Stimulated activated CD4-positive, alpha-beta T cell treated with anti-CD3 and anti-CD28 coated beads, Interleukin-4, amount 100 ng/mL, for 24 hours (primary cell): ENCODE data around the gene HEPHL1.
A peak's percentile ranks its signal among the peaks of the same experiment; 100 is the strongest.

Experiments
- DNase-seq: peaks from one replicate; pipeline ENCODE4 v3.0.0-alpha.2; 2020

The HEPHL1 gene

GRCh38 chr11:94131047-94131717 lies 110.0 kb downstream of the HEPHL1 start:
- no peak for DNase-seq

- DNase-seq, result no peak
Measured at GRCh38 chr11:94131718-94132115, 110.6 kb downstream of the HEPHL1 start.

DNA sequence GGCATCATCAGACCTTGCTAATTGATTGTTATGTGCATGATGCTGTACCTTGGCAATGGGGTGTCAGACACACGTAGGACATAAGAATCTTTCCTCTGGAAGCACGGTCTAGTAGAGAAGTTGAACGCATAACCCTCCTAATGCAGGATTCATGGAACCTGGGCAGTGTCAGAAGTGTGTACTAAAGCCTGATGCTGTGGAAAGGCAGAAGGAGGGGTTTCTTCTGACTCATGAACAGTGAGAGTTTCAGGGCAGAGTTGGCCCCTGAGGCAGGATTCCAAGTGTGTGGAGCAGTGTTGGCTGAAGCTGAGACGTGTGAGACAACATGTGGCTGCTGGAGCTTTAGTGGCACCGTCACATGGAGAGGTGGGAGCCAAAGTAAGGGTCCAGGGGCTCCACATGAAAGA lies 111.0 kb downstream of the HEPHL1 start:
- DNase-seq, result no peak

DNA sequence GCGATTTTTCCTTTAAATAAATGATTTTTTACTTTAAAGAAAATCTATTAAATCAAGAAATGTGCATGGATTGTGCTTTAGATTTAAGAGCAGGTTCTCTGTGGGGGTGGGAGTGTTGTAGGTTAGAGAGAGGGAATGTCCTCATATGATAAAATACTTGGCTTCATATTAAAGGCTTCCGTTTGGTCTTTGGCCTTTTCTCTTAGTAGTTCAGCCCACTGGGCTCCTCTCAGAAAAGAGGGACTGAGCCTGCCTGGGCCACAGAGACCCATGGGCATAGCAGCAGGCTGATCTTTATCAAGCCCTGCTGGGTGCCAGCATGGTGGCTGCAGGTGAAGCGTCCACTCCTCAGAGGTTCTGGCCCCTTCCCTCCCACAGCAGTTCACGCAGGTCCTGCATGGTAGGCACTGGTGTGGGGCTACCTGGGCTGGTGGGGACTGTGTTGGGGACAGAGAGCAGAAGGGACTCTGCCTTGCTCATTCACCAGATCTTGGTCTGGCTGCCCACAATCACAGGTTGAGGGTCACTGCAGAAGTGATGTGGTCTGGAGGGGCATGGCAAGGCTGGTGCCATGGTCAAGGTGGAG lies 111.8 kb downstream of the HEPHL1 start:
- no peak for DNase-seq

- DNase-seq, result no peak
Measured at GRCh38 chr11:94133752-94134151, 112.6 kb downstream of the HEPHL1 start.

- DNase-seq, result peak; percentile 42
Measured at GRCh38 chr11:94134651-94135512, 113.7 kb downstream of the HEPHL1 start.

GRCh38 chr11:94139416-94139815 lies 118.3 kb downstream of the HEPHL1 start:
- DNase-seq, result no peak

DNA sequence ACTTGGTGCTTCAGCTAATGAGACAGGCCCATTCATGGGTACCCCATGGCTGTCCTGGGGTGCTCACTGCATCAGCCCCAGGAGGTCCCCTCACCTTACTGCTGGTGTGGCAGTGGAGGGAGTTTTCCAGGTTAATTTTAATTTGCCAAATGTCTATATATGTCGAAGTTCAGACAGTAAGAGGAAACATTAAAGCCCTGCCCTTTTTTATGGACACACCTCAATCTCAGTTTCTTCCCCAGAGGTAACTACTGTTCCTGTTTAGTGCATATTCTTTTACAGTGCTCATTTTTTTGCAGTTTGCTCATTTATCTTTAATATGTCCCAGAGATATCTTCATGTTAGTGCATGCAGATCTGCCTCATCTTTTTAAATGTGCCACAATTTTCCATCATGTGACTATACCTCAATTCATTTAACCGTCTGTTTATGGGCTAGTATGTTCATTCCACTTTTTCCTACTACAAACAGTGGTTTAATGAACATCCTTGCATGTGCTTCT lies 119.1 kb downstream of the HEPHL1 start:
- DNase-seq, result no peak

- DNase-seq, result no peak
Measured at GRCh38 chr11:94141511-94142307, 120.6 kb downstream of the HEPHL1 start.

DNA sequence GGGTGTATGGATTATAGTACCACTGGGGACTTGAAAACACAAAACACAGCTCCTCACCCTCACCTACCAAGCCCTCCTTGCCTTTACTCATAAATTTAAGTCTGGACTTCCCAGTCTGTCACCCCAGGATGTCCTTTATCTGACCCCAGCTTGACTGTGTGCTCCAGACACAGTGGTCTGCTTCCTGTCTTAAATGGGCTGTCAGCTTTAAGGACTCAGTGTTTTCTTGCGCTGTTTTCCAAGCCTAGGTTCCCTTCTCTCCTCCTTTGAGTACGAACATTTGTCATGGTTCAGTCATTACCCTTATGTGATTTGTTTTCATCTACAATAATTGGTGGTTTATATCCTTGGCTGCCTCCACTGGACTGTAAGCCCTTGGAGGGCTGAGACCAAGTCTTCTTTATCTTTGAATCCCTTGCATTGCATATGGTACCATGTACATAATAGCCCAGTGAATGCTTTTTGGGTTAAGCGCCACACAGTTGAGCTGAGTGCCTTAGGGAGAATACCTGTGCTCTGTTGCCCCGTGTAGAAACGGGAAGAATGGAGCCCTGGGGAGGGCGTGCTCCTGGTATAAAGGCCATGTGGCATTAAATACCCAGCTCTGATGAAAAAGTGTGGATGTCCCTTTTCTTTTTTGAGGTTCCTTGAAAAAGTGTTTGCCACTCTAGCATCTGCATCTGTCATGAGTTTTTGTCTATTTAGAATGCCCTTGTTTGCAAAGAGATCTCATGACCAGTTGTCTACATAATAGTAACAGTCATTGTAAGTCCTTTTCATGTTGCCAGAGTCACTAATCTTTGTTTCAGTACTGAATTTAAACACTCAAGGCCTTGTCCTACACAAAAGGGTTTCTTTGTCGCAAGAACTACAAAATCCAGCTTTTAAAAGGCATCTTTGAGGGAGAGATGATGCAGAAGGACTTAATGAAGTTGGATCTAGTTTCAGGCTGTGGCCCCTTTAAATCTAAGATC lies 121.4 kb downstream of the HEPHL1 start:
- no peak for DNase-seq

GRCh38 chr11:94144216-94144615 lies 123.1 kb downstream of the HEPHL1 start:
- DNase-seq, result no peak

GRCh38 chr11:94144664-94145063 lies 123.5 kb downstream of the HEPHL1 start:
- DNase-seq, result no peak

DNA sequence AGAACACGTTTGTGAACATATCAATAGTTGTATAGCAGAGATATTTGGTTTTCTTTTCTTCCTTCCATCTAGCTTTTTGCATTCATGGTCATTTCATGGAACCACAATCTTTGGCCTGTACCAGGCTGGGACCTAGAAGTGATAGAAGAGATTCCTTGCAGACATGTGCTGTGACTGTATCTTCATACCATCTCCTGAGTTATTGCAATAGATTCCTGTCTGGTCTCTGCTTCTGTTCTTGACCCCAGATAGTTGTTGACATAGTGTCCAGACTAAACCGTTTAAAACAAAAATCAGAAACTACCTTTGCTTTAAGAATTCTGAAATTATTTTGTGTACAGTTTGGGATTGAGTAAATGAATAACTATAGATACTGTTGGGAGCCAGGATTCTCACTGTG lies 124.3 kb downstream of the HEPHL1 start:
- DNase-seq, result no peak

DNA sequence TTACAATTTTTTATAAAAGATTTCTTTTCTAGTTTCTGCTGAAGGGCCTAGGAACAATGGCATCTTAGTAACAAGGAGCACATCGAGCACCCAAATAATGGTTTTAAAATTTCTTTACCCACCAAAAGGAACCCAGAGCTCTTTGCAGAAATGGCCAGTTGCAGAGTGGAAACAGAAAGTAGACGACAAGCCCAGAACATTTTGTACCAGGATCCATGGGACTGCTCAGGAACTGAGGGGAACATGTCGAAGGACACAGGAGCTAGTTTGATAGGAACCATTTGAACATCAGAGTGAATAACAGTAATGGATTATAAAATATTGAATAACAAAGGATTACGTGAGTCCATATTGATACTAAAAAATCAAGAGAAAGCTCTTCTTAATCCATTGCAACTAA lies 124.8 kb downstream of the HEPHL1 start:
- DNase-seq, result no peak

DNA sequence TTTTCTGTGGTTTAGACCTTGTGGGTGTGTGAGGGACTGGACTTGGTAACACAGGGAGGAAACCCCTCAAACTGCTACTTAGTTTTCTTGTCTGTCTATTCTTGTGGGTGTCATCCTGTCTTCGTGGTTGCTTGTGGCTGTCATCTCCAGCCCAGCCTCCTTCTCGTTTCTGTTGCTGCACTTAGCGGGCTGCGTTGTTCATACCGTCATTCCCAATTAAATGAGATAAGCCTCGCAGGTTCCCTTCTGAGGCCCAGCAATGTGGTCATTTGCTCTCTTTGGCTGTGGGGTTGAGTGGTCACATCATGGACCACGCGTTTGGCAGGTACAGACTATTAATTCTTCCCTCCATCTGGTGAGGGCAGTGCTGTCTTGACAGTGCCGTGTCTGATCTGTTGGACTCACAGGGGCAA lies 126.3 kb downstream of the HEPHL1 start:
- DNase-seq, result peak; percentile 35

GRCh38 chr11:94148189-94148588 lies 127.0 kb downstream of the HEPHL1 start:
- no peak for DNase-seq

DNA sequence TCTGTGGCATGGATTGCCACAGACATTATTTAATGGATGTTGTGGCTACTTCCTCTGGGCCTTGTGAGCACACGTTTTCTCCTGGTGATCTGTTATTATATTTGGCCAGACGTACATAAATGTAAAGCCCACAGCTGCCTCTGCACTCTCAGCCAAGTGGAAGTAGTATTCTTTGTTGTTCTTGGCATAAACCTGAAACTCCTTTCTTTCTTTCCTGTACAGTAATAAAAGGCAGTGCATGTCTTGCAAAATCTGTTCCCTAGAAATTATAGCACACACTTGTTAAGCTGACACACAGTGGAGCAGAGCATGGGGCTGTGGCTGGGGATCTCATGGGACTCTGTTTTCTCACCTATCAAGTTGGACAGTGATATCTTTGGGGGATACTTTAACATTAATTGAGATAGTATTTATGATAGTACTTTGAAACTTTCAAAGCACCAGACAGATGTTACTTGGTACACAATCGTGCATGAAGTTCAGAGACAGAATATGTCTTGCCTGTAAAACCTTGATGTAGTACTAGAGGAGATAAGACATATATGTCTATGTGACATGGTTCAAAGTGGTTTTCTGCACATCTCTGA lies 128.4 kb downstream of the HEPHL1 start:
- DNase-seq, result no peak

DNA sequence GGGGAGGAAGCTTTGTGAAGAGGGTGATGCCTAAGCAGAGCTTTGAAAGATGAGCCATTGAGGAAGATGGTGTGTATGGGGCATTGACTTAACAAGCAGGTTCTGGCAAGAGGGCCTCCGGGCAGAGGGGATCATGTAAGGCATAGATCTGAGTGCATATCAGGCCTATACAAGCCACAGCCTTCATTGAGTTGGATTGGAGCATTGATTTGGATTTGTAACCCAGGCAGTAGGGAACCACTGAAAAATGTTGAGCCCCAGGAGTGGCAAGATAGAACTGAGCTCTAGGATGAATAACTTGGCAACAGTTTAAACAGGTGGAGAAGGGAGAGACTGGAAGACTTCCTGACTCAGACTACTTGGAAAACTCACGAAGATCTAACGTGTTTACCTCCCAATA lies 128.9 kb downstream of the HEPHL1 start:
- DNase-seq, result no peak

GRCh38 chr11:94150704-94151685 lies 129.8 kb downstream of the HEPHL1 start:
- DNase-seq, result no peak
